KG1 (cell line): ENCODE measurements around the gene ABCC8.

Experiments used
- DNase-seq: peaks from one replicate; lab custom pipeline; 2025; lab: John Stamatoyannopoulos, UW

ABCC8 gene

GRCh38 chr11:17351172-17351509, 125.5 kb downstream of the ABCC8 start:
- DNase-seq, result peak; percentile 3

GRCh38 chr11:17350455-17351171, 126.0 kb downstream of the ABCC8 start:
- DNase-seq, result no peak

- no peak for DNase-seq
These were observed 129.0 kb downstream of the ABCC8 start for GRCh38 chr11:17347676-17348075.

GRCh38 chr11:17343907-17344306, 132.7 kb downstream of the ABCC8 start:
- DNase-seq, result no peak

- DNase-seq, result no peak
These were observed 133.4 kb downstream of the ABCC8 start for GRCh38 chr11:17343257-17343656.
